Measurements from ENCODE around the gene CARNS1.

CARNS1 gene, protein sequence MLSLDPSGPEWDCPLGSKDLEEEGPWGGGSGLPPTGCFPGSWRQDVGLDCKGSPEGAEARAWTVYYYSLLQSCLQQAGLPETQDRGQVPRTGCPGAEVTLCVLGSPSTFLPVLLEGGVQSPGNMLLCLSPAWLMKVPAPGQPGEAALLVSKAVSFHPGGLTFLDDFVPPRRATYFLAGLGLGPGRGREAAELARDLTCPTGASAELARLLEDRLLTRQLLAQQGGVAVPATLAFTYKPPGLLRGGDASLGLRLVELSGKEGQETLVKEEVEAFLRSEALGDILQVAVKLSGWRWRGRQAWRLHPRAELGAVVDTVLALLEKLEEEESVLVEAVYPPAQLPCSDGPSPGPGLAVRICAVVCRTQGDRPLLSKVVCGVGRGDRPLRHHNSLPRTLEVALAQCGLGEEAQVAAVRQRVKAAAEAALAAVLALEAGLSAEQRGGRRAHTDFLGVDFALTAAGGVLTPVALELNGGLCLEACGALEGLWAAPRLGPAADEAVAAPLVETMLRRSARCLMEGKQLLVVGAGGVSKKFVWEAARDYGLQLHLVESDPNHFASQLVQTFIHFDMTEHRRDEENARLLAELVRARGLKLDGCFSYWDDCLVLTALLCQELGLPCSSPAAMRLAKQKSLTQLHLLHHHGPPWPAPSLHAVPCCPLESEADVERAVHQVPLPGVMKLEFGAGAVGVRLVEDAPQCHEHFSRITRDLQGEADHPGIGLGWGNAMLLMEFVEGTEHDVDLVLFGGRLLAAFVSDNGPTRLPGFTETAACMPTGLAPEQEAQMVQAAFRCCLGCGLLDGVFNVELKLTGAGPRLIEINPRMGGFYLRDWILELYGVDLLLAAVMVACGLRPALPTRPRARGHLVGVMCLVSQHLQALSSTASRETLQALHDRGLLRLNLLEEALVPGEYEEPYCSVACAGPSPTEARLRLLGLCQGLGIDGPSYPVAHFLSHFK

DNA sequence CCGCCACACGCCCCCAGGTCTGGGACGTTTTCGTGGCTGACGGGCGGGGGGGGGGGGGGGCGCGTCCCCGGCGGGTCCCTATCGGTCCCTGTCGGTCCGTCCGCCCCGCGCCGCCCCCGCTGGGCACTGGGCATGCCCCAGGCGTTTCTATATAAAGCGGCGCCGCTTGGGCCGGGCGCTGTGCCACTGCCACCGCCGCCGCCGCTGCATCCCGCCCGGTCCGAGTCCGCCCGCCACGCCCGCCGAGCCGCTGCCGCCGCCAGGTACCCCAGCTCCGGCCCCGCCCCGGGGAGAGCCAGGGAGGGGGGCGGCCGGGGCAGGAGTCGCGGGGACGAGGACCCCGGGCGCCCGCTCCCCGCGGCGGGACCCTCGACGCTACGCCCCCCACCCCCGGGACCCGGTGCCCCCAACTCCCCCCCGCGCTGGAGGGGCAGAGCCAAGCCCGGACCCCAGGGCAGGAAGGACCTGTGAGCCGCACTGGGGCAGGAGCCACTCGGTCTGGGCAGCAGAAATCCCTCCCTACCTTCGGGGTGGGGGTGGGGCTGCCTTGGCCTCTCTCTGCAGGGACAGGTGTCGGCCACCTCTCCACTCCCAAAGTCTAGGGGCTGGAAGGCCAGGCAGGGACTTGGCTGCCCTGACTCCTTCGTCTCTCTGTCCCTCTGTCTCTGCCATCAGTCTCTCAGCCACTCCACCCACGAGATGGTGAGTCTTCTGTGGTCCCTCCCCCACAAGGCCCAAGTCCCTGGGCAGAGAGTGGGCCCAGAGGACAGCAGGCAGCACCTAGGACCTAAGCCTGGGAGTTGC, at the start of gene CARNS1:
Gene CARNS1, plus strand, starts transcription at position 178 of the 804 bp plus-strand sequence. Its CDS starts 522 bp downstream, at position 700.
- DNase-seq (ENCODE audit: low read depth in 2 of 2) = no peak

DNA sequence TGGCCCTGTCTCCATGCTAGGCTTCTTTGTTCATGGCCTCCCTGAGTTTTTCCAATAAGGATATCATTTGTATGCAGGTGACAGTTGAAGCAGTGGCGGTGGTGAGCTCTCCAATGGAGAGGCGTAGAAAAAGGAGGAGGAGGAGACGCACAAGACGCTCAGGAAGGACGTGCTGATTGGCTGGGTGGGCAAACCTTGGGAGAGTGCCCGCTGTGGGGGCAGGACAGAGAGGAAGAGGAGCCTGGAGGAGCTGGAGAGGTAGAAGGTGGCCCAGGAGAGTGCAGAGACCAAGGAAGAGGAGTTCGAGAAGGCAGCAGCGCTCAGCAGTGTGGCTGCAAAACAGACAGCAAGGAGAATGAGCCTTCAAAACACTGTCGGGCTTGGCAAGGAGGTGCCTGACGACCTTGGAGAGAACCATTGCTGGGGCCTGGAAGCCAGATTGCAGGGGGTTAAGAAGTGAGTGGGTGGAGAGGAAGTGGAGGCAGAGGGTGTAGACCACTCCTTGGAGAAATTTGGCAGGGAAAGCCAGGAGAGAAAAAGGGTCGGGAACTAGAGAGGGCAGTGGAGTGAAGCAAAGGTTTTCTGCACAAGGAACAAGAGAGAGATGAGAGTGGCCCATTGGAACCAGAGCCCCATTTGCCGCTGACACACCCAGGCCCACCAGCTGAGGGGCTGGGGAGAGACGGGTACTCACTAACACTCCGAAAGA, 49.6 kb upstream of the CARNS1 start:
- DNase-seq (ENCODE audit: low read depth in 2 of 2) = no peak

DNA sequence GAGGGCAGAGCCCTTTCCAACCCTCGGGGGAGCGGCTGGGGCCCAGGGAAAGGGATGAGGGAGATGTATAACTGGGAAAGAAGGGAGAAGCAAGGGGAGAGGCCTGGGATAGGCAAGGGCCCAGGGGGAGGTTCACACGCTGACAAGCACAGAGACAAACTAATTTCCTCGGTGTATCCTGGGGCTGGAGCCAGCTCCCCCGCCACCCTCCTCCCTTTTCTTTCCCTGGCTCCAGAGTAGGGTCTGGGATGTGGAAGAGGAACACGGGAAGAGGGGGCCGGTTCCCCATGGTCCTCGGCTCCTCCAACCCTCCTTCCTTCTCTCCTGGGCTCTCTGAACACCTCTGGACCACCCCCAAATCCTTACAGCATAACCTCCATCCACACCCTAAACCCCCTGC, 48.9 kb upstream of the CARNS1 start:
- no peak for DNase-seq (ENCODE audit: low read depth in 2 of 2)

DNA sequence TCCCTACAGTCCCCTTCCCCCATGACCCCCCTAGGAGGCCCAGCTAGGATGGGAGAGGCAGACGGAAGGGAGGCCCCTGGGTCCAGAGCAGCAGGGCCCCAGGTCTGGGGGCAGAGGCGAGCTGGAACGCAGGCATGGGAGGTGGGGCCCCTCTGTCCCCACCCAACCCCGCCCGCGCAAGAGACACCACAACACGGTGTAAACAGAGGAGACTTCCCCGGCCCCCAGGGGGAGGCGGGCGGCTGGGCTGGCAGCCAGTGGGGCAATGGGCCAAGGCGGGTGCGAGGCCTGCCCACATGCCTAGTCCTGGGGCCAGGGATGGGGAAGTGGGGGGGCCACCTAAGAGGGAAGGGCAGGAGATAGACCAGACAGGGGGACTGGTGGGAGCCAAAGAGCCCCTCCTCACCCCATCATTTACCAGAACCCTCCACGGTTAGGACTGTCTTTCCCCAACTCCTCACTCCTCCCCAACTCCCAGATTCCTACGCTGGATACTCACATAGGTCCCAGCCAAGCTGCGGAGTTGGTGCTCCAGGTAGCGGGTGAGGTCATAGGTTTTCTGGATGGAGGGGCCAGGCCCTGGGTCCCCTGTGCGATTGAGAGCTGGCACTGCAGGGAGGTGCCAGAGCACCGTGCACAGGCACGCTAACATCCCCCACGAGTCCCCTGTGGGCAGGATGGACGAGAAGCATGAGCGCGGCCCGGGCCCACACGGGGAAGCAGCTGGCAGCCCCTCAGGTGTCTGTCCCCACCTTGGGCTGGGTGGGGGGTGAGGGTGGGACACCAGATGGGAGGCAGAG, 48.3 kb upstream of the CARNS1 start:
- DNase-seq (ENCODE audit: low read depth in 2 of 2) = no peak

DNA sequence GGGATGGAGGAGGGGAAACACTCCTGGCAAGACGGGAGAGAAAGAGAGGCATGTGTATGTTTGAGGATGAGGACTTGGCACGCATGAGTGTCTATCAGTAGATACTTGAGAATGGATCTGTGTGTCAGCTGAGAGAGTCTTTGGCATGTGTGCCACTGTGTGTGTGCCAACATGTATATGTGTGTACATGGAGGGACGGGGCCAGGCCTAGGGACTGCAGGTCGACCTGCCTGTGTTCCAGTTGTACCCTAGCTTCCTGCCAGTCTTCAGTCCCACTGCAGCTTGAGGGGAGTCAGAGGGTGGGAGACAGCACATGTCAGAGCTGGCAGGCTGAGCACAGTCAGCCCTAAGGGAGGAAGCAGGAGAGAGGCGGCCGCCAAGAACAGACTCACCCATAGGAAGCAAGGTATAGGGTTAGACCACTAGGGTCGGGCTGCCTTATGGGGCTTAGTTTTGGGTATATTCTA, 47.7 kb upstream of the CARNS1 start:
- no peak for DNase-seq (ENCODE audit: low read depth in 2 of 2)

DNA sequence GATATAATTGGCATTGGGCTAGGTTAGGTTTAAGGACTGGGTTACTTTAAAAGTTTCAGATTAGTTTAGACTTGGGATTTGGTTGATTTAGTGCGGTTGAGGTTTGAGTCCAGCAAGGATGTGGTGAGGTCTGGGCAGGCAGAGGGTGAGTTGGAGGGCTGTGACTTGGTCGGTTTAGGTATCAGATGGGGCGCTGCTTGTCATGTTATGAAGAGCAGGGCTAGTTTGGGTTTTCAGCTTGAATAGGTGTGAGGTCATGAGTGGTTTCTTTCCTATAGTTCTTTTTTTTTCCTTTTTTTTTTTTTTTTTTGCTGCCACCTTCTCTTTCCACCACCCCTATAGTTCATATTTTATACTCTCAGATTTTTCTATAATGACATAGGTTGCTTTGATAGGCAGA, 46.9 kb upstream of the CARNS1 start:
- DNase-seq (ENCODE audit: low read depth in 2 of 2) = no peak

DNA sequence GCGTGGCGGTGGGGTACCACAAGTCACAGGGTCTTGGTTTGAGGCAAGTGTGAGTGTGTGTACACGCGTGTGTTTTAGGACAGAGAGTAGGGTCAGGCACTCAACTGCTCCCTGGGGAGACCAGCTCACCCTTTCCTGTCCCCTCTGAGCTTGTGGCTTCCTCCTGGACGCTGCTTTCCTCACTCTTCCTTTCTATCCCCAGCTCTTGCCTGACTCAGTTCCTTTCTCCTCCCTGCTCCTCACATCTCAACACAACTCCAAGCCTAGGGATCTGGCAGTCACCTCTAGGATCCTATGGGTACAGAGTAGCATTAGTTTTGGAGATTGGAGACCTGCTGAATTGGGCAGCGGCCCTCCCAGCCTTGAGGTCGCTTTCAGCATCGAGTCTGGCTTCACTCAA, 46.2 kb upstream of the CARNS1 start:
- no peak for DNase-seq (ENCODE audit: low read depth in 2 of 2)

DNA sequence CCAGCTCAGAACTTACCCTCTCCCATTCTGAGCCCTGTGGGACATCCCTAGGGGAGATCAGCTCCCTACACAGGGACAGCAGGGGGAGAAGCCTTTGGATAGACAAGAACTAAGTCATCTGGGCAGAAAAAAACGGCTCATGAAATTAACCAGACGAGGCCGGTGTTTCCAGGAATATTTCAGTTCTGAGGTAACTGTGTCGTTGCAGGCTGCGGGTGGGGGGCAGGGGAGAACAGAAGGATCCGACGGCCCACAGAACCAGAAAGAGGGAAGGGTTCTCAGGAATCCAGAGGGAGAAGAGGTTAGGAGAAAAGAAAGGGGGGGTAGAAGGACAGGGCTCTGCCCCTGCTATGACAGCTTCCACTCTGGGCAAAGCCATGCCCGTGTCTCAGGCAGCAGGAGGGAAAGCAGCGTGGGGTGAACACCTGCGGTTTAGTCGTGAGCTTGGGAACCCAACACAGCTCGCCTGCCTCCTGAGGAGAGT, 45.6 kb upstream of the CARNS1 start:
- no peak for DNase-seq (ENCODE audit: low read depth in 2 of 2)

DNA sequence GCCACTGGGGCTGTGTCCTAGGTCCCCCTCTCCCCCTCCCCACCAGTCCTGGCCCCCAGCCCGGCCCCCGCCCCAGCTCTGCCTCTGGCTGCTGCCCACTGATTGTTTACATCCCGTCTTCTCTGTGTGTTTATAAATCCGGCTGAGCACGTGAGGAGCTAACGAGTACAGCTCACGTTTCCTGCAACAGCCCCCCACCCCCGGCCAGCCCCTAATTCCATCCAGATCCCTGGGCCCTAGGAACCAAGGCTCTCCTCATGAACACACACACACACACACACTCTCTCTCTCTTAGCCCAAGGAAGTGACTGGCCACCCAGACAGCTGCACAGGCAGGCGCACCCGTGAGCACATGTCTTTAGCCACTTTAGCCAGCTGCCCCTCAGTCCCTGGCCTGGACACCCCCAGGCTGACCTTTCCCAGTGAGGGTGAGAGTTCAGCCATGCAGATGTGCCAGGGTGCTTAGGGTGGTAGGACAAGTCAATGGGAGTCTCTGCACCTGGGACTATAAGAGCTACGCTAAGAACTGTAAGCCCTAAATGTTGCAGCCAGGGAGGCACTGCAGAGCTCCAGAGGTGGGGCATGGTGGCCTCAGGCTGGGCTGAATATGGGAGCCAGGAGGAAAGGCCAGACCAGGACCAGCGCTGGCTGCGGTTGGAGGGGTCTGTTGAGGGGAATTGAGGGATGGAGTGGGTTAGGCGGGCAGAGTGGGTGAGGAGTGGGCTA, 45.0 kb upstream of the CARNS1 start:
- DNase-seq (ENCODE audit: low read depth in 2 of 2) = no peak

DNA sequence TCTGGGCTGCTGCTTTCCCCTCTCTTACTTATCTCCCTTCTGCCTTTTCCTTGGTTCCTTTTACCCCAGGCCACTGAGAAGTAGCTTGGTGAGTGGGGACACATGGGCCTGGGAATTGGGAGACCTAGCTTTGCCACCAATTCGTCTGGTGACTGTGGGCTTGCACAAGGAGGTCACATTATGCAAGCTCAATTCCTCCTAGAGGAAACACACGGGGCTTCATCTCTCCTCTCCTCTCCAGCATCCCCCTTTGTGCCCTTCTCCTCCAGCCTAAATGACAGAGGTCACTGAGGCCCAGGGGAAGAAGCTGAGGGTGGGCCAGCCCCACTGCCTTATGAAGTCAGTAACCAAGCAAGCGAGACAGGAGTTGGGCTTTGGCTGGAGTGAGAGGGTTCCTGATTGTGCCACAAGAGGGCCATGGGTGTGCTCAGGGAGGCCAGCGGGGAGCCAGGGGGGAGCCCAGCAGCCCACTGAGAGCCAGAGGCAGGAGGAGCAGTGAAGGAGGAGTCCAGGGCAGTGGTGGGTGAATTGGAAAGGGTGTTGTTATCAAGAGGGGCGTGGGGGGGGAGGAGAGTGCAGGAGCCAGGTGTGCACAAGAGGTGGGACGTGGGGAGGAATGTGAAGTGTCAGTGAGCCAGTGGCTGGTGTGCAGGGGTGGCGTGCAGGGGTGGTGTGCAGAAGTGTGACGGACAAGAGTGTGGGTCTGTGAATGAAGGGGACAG, 44.1 kb upstream of the CARNS1 start:
- DNase-seq (ENCODE audit: low read depth in 2 of 2) = no peak

DNA sequence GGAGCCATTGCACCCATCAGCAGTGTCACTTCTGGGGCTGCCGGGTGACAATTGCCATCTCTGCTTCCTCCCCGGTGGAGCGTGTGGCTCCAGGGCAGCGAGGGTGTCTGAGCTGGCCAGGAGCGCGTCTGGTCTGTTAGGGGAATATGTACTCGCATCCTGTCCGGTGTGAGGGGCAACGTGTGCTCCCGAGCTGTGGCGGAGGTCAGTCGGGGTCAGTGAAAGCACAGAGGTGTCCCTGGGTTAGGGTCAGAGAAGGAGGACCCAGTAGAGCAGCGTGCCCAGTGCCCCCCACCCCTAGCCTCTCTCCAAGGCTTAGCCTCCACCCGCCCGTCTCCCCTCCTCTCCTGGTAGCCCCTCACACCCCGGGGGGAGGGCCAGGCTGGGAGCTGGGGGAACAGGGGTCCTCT, 43.6 kb upstream of the CARNS1 start:
- DNase-seq (ENCODE audit: low read depth in 2 of 2) = no peak

DNA sequence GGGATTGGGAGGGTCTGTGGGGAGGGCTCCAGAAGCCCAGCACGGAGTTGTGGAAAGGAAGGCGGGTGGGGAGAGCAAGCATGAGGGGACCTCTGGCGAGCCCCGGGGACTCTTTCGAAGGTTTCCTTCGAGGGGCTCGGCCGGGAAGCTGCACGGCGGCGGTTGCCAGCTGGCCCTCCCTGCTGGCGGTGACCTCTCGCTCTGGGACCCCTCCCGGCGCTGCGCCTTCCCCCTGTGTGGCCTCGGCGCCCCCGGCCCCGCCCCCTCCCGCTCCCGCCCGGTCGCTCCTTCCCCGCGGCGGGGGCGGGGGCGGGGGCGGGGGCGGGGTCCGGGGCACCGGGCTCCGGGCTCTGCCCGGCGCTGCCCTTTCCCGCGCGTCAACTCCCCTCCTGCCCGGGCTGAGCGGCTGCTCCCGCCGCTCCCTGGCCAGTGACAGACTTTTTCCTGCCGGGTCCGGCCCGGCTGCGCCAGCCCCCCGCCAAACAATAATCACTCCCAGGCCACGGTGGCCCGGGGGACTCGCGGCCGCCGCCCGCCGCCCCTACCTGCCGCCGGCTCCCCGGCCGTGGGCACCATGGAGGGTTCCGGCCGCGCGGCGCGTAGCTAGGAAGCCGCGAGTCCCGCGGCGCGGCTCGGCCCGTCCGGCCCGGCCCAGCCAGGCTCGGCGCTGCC, 43.0 kb upstream of the CARNS1 start:
- DNase-seq (ENCODE audit: low read depth in 2 of 2) = no peak

DNA sequence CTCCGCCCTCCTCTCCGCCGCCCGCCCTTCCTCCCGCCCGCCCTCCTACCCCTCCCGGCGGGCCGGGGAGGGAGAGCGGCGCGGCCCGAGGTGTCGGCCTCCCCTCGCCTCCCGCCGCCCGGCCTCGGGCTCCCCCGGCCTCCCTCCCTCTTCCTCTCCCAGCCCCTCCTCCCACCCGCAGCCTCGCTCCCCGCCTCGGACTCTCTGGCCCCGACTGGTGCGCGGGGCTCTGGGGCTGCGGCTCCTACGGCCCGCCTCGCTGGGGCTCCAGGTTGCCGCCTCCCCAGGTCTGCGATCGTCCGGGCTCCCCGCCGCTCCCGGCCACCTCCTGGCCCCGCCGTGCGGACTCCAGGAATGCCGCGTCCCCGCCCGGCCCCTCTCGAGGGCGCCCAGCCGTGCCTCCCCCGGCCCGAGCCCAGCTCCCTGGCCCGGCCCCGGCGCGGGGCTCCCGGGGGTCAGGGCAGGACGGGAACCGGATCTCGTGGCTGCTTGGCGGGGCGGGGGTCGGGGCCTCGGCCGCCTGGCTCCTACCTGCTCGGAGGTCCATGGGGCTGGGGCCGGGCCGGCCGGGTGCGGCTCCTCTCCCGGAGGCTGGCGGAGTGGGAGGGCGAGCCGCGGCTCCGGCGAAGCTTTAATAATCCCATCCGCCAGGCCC, 42.4 kb upstream of the CARNS1 start, which contains the start of gene CLCF1:
Gene CLCF1, minus strand, starts transcription at position 606 of the 655 bp plus-strand sequence. Its CDS starts 59 bp downstream, at position 547.
- no peak for DNase-seq (ENCODE audit: low read depth in 2 of 2)

DNA sequence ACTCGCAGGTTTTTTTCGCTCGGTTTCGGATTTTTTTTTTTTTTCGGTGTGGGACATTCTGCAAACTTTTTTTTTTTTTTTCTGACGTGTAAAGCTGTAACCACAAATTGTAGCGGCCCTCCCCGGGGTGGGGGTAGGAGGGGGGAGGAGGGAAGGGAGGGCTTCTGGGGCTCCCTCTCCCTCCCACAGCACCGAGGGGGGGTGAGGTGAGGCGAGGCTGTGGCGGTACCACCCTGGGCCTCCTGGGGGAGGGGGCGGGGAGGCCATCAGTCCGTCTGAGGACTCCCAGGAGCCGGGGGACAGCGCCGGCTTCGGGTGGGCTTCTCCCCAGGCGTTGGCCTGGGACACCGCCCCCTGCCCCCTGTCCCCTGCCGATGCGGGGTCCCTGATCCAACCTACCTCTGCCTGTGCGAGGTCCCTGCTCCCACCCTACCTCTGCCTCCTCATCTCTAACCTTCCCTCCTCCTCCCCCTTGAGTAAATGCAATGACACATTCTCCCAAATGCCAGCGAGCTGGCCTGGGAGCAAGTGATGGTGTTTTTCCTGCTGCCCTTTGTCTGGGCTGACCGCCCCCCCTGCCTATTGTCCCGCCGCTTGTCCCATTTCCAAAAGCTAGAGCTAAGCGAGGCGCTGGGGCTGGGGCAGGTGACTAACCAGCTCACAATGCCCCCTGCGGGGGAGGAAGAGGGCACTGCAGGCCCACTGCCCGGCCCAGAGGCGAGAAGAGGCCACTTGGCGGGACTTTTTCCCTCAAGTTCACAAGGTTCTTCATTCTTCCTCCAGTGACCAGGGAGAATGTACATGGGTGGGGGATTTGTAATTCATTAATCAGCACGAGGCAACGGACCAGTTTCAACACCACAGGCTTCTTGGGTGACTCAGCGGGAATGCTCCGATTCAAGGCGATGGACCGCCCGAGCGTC, 41.6 kb upstream of the CARNS1 start:
- DNase-seq (ENCODE audit: low read depth in 2 of 2) = no peak

DNA sequence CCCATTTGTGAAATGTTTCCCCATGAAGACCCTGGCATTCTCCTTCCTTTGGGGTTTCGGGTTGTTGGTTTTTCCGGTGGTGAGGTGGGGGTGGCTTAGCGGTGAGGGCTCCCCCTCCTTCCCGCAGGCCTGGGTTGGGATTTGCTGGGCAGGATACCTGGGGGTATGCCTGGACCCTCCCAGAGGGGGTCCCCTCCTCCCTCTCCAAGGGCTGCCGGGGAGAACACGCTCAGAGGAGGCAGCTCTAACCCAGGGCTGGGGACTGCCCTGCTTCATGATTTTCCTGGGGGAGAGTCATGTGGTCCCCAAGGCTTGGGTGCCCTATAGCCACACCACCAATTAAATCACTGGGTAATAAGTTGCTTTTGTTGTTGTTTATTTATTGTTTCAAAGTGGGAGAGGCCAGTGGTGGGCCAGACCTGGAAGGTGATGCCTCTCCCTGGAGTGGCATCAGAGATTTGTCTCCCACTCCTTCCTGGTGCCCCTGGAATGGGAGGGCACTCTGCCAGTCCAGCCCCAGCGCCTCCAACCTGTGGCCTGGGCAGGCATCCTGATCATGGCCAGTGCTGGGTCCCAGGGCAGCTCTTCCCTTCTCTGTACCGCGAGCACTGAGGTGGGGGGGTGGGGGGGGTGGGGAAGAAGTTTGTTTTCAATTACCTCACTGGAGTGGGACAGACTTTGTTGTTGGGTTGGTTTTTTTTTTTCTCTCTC, 40.8 kb upstream of the CARNS1 start:
- DNase-seq (ENCODE audit: low read depth in 2 of 2) = no peak

Measured in stimulated activated CD4-positive, alpha-beta T cell treated with anti-CD3 and anti-CD28 coated beads, Interleukin-12 subunit alpha, Interleukin-12 subunit beta, amount 100 ng/mL, for 24 hours (primary cell).